GM18867 (cell line): ENCODE measurements around the gene TMEM26.
"Not testable (repeated sequence)": the region's sequence is repeated elsewhere in the genome, so short reads cannot be mapped to it uniquely, and the experiment has no call there.

Experiments
- ATAC-seq: cut with Tn5 transposase; IDR thresholded peaks from one replicate; pipeline ENCODE4 v1.9.1; 2021; ENCODE audit warnings: mild to moderate bottlenecking, moderate library complexity; ENCODE audit not compliant: unreplicated experiment

The TMEM26 gene

GRCh38 chr10:61400524-61400923, 52.7 kb downstream of the TMEM26 start:
- no peak for ATAC-seq

DNA sequence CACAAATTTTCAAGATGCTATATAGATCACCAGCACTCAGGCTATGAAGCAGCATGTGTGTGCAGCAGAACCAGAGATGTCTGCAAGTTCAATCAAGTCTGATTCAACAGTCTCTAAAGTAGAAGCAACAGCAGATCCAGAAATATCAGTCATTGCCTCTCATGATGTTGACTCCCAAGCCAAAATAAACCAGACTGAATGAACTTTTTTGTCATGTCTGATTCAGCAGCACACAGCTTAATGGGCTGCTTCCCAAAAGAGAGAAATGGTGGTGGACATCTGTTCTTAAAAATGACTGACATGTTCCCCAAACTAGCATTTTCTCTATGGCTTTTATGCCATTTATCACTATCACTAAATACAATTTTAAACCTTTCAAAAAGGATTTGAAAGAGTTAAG, 53.8 kb downstream of the TMEM26 start:
- ATAC-seq = no peak

DNA sequence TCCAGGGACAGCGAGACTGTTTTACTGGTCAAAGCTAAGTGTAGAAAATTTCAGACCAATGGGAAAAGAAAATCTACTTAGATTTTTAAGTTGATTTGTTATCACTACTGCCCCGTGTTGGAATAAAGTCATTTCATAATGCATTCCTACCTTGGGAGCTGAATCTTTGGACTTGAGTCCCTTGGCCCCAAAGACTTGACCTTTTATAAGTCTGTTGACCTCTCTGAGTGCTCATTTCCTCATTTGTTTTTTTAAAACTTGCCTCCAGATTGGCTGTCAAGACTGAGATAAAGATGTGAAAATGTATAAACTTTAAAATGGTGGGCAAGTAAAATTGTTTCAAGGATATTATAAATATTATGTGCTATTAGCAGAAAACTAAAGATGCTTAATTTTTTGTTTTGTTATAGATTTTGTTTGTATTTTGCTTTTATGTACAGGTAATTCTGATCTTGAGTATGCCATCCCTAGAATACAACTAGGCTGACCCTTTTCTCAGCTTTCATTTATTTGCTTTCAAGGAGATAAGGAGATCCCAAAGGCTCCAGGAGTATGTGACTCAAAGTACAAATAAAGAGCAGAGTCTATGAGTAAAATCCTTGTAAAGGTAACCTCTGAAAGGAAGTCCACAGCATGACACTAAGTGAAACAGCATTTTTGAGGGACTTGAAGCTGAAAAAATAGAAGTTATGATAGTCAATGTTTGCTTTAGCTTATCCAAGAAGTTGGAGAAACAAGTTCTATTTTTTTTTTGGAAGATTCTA, 54.6 kb downstream of the TMEM26 start:
- ATAC-seq = no peak

DNA sequence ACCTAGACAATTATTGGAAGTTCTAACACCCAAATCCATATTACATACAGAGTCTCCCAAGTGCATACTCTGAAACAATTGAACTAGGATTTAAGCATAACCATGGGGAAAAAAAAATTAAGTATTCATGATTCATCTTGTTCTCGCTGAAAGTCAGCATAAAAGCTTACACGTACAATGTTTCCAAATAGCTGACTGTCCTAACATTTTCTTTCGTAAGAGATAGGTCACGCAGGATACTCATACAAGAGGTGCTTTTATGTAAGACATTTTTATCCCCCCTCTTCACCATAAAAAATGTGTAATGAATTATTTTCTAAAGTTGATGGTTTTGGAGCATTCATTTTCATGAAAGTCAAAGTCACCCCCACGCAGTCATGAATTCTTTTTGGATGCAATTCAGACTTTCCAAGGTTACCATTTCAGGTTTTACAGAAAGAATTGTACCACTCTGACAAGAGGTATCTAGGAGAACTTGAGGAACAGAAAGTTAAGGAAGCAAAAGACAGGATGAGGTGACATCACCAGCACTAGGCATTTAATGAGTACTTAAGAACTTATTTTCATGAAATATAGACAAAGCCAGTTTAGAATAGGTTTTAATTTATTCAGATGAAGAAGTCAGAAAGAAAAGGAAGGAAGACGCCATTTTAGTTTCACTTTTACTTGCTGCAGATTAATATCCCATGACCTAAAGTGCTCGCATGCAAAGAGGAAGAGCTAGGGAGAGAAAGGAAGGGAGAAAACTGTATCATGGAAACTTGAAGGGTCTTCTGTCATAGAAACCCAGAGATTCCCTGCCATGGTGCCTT, 55.8 kb downstream of the TMEM26 start:
- peak; percentile 82 for ATAC-seq

DNA sequence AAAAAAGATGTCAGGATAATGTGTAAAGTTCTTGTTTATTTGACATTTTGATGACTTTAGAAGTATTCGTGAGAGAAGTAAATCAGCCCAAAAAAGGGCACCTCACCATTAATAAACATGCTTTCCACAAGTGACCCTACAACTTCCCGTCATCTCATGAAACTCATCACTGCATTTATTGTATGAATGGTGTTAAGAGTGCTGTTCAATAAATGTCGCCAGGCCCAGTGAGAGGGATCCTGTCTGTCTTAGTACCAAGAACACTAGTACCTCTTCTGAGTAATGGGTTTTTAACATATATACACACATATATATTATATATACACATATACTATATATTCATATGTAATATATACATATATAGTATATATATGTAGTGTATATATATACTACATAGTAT, 61.9 kb downstream of the TMEM26 start:
- ATAC-seq = peak; percentile 40

GRCh38 chr10:61390851-61391250, 62.3 kb downstream of the TMEM26 start:
- peak; percentile 87 for ATAC-seq

- ATAC-seq = no peak
Observed at GRCh38 chr10:61389887-61390286, 63.3 kb downstream of the TMEM26 start.

GRCh38 chr10:61388986-61389385, 64.2 kb downstream of the TMEM26 start:
- not testable (repeated sequence) for ATAC-seq

DNA sequence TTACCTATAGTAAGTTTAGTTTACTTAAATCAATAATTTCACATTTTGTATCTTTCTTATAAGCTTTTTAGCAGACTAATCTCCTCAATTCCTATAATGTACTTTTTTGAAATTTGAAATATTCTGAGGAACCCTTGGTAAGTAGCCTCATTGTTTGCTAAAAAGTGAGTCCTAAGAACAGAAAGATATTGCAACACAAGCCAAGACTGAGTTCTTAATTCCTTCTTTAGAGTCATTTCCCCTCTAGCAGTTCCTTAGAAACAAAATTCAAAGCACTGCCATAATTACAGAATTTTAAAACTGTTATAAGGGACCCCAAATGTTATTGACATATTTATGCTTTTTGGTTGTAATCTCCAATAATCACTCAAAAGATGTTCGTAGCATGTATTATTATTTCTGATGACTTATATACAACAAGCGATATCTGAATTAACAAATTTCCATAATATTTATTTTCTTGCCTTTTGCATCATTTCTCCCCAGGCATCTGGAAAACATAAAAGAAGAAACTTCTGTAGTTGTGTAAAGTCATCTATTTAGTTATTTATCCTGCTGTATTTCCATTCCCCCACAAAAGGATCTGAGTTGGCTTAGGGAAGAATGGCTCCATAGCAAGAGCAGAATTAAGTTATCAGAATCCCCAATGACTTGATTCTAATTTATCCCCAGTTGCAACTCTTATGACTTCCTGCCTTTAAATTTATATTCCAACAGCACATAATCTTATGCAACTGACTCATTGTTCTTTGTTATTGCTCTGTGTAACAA, 67.8 kb downstream of the TMEM26 start:
- no peak for ATAC-seq

DNA sequence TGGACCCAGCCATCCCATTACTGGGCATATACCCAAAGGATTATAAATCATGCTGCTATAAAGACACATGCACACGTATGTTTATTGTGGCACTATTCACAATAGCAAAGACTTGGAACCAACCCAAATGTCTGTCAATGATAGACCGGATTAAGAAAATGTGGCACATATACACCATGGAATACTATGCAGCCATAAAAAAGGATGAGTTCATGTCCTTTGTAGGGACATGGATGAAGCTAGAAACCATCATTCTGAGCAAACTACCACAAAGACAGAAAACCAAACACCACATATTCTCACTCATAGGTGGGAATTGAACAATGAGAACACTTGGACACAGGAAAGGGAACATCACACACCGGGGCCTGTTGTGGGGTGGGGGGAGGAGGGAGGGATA, 72.0 kb downstream of the TMEM26 start:
- ATAC-seq = not testable (repeated sequence)

GRCh38 chr10:61378865-61379264, 74.3 kb downstream of the TMEM26 start:
- no peak for ATAC-seq

DNA sequence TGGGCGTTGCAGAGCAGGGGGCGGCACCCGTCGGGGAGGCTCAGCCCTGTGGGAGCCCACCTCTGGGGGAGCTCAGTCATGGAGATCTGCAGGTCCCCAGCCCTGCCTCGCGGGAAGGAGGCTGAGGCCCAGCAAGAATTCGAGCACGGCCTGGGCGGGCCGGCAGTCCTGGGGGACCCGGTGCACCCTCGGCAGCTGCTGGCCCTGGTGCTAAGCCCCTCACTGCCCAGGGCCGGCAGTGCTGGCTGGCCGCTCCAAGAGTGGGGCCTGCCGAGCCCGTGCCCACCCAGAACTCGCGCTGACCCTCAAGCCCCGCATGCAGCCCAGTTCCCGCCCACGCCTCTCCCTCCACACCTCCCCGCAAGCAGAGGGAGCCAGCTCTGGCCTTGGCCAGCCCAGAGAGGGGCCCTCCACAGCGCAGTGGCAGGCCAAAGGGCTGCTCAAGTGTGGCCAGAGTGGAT, 76.2 kb downstream of the TMEM26 start:
- no peak for ATAC-seq

DNA sequence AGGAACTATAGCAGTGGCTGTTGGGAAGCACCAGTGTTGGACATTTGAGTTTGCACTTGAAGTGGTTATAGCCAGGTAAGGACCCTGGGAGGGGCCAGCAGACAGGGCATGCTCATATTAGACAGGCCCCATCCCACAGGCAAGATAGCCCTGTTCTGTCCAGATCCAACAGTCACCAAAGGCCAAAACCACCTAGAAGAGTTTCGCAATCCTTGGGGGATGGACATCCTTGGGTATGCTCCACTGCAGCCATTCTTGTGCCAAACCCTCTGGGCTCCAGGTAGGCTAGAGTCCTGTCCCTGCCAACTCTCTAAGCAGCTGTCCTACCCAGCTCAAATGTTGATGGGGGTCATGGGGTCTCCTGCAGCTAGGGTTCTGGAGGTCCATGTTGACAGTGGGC, 76.8 kb downstream of the TMEM26 start:
- ATAC-seq = no peak

GRCh38 chr10:61366365-61366764, 86.8 kb downstream of the TMEM26 start:
- ATAC-seq = no peak

DNA sequence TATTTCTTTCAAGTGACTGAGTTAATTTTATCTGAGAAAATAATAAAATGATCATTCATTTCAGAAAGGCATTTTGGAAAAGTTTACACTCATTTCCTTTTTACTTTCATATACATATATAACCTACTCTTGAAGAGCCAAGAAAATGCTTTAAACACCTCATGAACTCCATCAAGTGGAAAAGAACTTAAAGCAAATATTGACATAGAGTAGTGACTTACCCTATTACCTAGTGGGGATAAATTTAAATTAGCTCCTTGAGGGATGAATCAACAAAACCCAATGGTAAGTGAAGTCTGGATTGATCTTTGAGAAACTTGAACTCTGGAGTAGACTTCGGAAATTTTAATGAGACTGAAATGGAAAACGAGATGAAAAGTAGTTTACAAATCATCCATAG, 88.6 kb downstream of the TMEM26 start:
- no peak for ATAC-seq

- no peak for ATAC-seq
Observed at GRCh38 chr10:61363006-61363405, 90.2 kb downstream of the TMEM26 start.

DNA sequence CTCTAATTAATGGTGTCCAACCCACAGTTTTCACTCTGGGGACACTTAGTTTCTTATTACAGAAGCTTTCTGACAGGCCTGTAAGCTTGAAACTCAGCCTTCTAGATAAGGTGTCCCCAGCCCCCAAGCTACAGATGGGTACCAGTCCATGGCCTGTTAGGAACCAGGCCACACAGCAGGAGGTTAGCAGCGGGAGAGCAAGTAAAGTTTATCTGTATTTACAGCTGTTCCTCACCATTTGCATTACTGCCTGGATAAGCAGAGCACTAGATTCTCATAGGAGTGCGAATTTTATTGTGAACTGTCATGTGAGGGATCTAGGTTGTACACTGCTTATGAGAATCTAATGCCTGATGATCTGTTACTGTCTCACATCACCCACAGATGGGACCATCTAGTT, 93.7 kb downstream of the TMEM26 start:
- no peak for ATAC-seq

- ATAC-seq = no peak
Observed at GRCh38 chr10:61357687-61358086, 95.5 kb downstream of the TMEM26 start.
